ENCODE measurements around the gene LHPP. TPM values are rescaled to one million over a fixed set of nuclear protein-coding genes. Genes with fewer than 3 reads are reported as not detected.
A peak's percentile ranks its signal among the peaks of the same experiment; 100 is the strongest.

LHPP gene
- total RNA-seq, 1 donor from 2014 or later = 16.2 TPM

GRCh38 chr10:124543971-124544370, 82.3 kb downstream of the LHPP start:
- Histone ChIP-seq H3K36me3 (no peaks in the 10 kb centered on the region), H3K4me3 (no peak overlapping the region), H3K27me3 (no peaks in the 10 kb centered on the region), H3K27ac (no peak overlapping the region), H3K4me1 (no peaks in the 10 kb centered on the region), H3K9me3 (no peaks in the 10 kb centered on the region)
- TF ChIP-seq CTCF (IDR thresholded peaks at IDR 0.05) = no peak
- intact Hi-C loops (cut with DNase I) = no loop called here
- no peak for ATAC-seq
- DNase-seq = no peak

GRCh38 chr10:124544711-124545110, 83.1 kb downstream of the LHPP start:
- Histone ChIP-seq H3K27me3 (no peaks in the 10 kb centered on the region), H3K9me3 (no peaks in the 10 kb centered on the region), H3K27ac (no peak overlapping the region), H3K4me3 (no peak overlapping the region), H3K36me3 (no peaks in the 10 kb centered on the region), H3K4me1 (no peaks in the 10 kb centered on the region)
- DNase-seq (no peak), ATAC-seq (peak; percentile 57)
- TF ChIP-seq CTCF (IDR thresholded peaks at IDR 0.05) = no peak
- intact Hi-C loops (cut with DNase I) = no loop called here

- intact Hi-C loops (cut with DNase I) = no loop called here
- H3K27me3 ChIP-seq = no peaks in the 10 kb centered on the region
- no peak overlapping the region for H3K4me3 ChIP-seq
- no peaks in the 10 kb centered on the region for H3K4me1 ChIP-seq
- TF ChIP-seq CTCF (IDR thresholded peaks at IDR 0.05) = no peak
- no peak for DNase-seq
- no peak for ATAC-seq
- no peak overlapping the region for H3K27ac ChIP-seq
- no peaks in the 10 kb centered on the region for H3K36me3 ChIP-seq
- H3K9me3 ChIP-seq = no peaks in the 10 kb centered on the region
These were observed 83.9 kb downstream of the LHPP start for GRCh38 chr10:124545351-124546054.

GRCh38 chr10:124546055-124546369, 84.4 kb downstream of the LHPP start:
- no peak overlapping the region for H3K27ac ChIP-seq
- no peak for TF ChIP-seq CTCF (IDR thresholded peaks at IDR 0.05)
- DNase-seq (no peak), ATAC-seq (no peak)
- H3K4me3 ChIP-seq = no peak overlapping the region
- no peaks in the 10 kb centered on the region for H3K36me3 ChIP-seq
- H3K4me1 ChIP-seq = no peaks in the 10 kb centered on the region
- intact Hi-C loops (cut with DNase I) = no loop called here
- H3K27me3 ChIP-seq = no peaks in the 10 kb centered on the region
- H3K9me3 ChIP-seq = no peaks in the 10 kb centered on the region

GRCh38 chr10:124546957-124547646, 85.5 kb downstream of the LHPP start:
- Histone ChIP-seq H3K4me1 (no peaks in the 10 kb centered on the region), H3K4me3 (no peak overlapping the region), H3K9me3 (no peaks in the 10 kb centered on the region), H3K27ac (no peak overlapping the region), H3K36me3 (no peaks in the 10 kb centered on the region), H3K27me3 (no peaks in the 10 kb centered on the region)
- ATAC-seq (no peak), DNase-seq (no peak)
- no peak for TF ChIP-seq CTCF (IDR thresholded peaks at IDR 0.05)
- intact Hi-C loops (cut with DNase I) = no loop called here

Measured in upper lobe of right lung (tissue), 1 donor.